Stromal cell of bone marrow (primary cell): Measurements from ENCODE around the gene NFE2L1.
"Not testable (repeated sequence)": the region's sequence is repeated elsewhere in the genome, so short reads cannot be mapped to it uniquely, and the experiment has no call there.

Source experiments
- DNase-seq: peaks from one replicate; pipeline ENCODE4 v3.0.0-alpha.2; 2012; ENCODE audit warnings: low read depth

The NFE2L1 gene

GRCh38 chr17:48070195-48070594 is 22.0 kb downstream of the NFE2L1 start:
- no peak for DNase-seq

GRCh38 chr17:48071654-48072053 is 23.5 kb downstream of the NFE2L1 start:
- no peak for DNase-seq

DNA sequence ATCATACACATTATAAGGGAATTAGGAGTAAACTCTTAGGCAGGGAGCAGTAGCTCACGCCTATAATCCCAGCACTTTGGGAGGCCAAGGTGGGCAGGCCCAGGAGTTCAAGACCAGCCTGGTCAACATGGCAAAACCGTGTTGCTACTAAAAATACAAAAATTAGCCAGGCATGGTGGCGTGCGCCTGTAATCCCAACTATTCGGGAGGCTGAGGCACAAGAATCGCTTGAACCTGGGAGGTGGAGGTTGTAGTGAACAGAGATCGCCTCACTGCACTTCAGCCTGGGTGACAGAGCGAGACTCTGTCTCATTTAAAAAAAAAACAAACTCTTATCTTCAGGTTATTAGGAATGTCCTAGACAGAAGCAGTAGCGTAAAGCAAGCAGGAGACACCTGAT is 24.7 kb downstream of the NFE2L1 start:
- not testable (repeated sequence) for DNase-seq

DNA sequence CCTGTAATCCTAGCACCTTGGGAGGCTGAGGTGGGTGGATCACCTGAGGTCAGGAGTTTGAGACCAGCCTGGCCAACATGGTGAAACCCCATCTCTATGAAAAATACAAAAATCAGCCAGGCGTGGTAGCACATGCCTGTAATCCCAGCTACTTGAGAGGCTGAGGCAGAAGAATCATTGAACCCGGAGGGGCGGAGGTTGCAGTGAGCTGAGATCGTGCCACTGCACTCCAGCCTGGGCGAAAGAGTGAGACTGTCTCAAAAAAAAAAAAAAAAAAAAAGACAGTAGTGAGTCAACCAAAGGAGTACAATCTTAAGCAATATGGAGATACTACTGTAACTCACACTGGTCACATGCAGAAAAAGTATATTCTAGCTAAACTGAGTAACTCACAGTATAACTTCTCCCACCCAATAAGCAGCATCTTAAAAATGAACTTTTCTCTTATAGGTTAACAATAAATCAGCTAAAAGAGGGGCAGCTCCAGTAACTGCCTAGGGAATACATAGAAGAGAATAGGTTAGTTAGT is 25.5 kb downstream of the NFE2L1 start:
- not testable (repeated sequence) for DNase-seq

DNA sequence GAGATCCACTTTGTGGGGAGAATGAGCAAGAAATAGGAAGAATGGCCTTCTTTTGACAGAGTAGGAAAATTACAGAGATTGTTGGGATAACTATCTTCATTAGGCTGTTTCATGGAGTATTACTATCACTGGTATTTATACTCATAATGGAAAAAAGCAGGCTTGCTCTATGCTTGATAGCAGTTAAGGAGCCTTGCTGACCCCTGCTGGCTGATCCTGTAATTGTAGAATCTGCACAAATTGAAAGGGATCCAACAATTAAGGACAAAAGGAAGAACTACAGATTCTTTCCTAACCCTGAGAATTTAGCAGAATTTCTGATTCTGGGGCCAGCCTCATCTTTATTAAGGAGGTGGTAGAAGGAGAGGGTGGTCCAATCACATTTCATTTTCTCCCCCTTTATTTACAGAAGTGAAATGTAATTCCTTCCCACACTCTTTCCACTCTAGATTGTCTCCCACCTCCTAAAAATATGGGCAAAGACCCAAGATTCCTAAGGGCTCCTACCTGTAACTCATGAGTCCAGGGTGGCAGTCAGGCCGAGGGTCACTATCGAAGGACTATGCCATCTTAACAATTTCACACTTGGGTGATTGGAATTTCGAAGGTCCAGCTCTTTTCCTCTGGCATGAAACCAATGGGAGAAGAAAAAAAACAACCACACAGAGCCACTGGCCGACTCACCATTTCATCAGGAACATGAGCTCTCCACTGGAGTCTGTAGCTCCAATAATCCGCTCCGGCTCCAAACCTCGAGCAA is 26.3 kb downstream of the NFE2L1 start:
- DNase-seq = peak; percentile 79

GRCh38 chr17:48077152-48077551 is 29.0 kb downstream of the NFE2L1 start:
- not testable (repeated sequence) for DNase-seq

GRCh38 chr17:48081858-48082257 is 33.7 kb downstream of the NFE2L1 start:
- DNase-seq = no peak

GRCh38 chr17:48084932-48085331 is 36.8 kb downstream of the NFE2L1 start:
- DNase-seq = no peak

- no peak for DNase-seq
Measured at GRCh38 chr17:48093341-48094045, 45.3 kb downstream of the NFE2L1 start.

DNA sequence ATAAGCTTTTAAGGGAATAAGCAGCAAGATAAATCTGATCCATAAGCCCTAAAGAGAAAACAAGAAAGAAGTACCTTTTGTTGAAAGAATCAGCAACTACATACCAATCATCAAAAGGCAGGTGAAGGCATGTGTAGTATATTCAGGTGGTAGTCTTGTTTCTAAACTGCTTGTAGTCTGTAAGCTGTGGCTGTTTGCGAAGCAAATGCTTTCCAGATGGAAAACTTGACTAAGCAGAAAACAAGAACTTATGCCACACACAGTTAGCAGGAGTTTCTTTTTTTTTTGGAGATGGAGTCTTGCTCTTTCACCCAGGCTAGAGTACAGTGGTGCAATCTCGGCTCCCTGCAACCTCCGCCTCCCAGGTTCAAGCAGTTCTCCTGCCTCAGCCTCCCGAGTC is 47.5 kb downstream of the NFE2L1 start:
- DNase-seq = no peak

- no peak for DNase-seq
Measured at GRCh38 chr17:48100160-48100559, 52.0 kb downstream of the NFE2L1 start.

GRCh38 chr17:48100591-48101011 is 52.4 kb downstream of the NFE2L1 start:
- DNase-seq = no peak

GRCh38 chr17:48101012-48101720 is 53.0 kb downstream of the NFE2L1 start, which contains the start of gene CBX1:
TSS of gene CBX1 (minus strand) at chr17:48101478. CDS start at chr17:48077004, 24,474 bp downstream.
- DNase-seq = peak; percentile 89

DNA sequence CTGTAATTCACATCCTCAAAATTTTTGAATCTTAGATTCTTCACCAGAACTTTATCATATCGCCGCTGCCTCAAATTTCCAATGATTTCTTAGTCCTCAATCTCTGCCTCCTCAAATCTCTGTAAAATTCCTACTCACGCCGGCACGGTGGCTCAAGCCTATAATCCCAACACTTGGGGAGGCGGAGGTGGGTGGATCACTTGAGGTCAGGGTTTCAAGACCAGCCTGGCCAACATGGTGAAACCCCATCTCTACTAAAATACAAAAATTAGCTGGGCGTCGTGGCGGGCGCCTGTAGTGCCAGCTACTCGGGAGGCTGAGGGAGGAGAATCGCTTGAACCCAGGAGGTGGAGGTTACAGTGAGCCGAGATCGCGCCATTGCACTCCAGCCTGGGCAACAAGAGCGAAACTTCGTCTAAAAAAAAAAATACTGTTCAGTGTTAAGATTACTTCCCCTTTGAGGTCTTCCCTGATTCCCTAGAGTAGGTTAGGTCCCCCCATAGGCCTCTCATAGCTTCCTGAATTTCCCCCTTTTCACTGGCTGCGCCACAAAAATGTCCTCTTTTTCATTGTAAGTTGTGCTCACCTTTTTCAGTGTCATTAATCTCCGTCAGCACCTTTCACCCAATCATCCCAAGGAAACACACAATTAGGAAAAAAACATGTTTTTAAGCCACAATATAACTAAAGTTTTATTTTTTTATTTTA is 54.0 kb downstream of the NFE2L1 start:
- DNase-seq = no peak

GRCh38 chr17:48102798-48103715 is 54.9 kb downstream of the NFE2L1 start:
- DNase-seq = no peak

GRCh38 chr17:48104440-48104839 is 56.3 kb downstream of the NFE2L1 start:
- DNase-seq = no peak

DNA sequence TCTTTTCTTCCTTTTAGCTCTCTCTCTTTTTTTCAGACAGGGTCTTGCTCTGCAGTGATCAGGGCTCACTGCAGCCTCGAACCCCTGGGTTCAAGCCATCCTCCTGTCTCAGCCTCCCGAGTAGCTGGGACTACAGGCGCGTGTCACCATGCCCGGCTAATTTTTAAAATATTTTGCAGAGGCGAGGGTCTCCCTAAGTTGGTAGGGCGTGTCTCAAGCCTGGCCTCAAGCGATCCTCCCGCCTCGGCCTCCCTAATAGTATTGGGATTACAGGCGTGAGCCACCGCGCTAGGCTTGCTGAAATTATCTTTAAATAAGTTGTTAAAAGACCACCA is 58.6 kb downstream of the NFE2L1 start:
- no peak for DNase-seq

- peak; percentile 60 for DNase-seq
Measured at GRCh38 chr17:48107137-48108055, 59.2 kb downstream of the NFE2L1 start, which contains the start of gene SNX11. TSS of gene SNX11 (plus strand) at chr17:48107766. CDS start at chr17:48112044, 4,278 bp downstream.

GRCh38 chr17:48110761-48111160 is 62.6 kb downstream of the NFE2L1 start:
- DNase-seq = no peak
